Brain microvascular endothelial cell (primary cell): Measurements from ENCODE around the gene FGD6.
"Not testable (repeated sequence)": the region's sequence is repeated elsewhere in the genome, so short reads cannot be mapped to it uniquely, and the experiment has no call there.

ENCODE experiments used
- DNase-seq: peaks from one replicate; pipeline ENCODE4 v3.0.0-alpha.2; 2020
- H3K27ac ChIP-seq: fragments of 250-450 bp; sonication (Bioruptor Pico); 2 replicates; pipeline ENCODE4 v1.5.1; 2020; ENCODE audit warnings: mild to moderate bottlenecking, moderate library complexity
- H3K27me3 ChIP-seq: fragments of 250-450 bp; sonication (Bioruptor Pico); replicated peaks from 2 replicates; pipeline ENCODE4 v1.5.1; 2020; ENCODE audit warnings: mild to moderate bottlenecking
- H3K36me3 ChIP-seq: fragments of 250-450 bp; sonication (Bioruptor Pico); replicated peaks from 2 replicates; pipeline ENCODE4 v1.5.1; 2020; ENCODE audit warnings: mild to moderate bottlenecking
- H3K4me3 ChIP-seq: 2 replicates; pipeline ENCODE4 v1.5.1; 2011; ENCODE audit warnings: low read depth, mild to moderate bottlenecking, control low read depth, low read length, moderate library complexity
- CTCF ChIP-seq: IDR thresholded peaks from 2 replicates; pipeline ENCODE4 v1.5.1; 2011; ENCODE audit warnings: low read depth, mild to moderate bottlenecking, moderate library complexity, low read length, control low read depth, inconsistent platforms; ENCODE audit errors: missing control alignments
- in situ Hi-C: cut with HindIII; loops from 2 replicates; pipeline ENCODE4 v1.10.0; 2017; ENCODE audit warnings: low sequenced_read_pairs, low pct_ligation_motif_present

Gene FGD6

GRCh38 chr12:95202691-95203486 is 14.4 kb downstream of the FGD6 start:
- Histone ChIP-seq H3K4me3 (no peak overlapping the region), H3K27me3 (no peaks in the 10 kb centered on the region), H3K36me3 (no peaks in the 10 kb centered on the region), H3K27ac (peak overlapping the region; percentile 99)
- no peak for DNase-seq
- in situ Hi-C loops: no loop called here
- no peak for TF ChIP-seq CTCF

GRCh38 chr12:95201056-95201670 is 16.1 kb downstream of the FGD6 start:
- Histone ChIP-seq H3K4me3 (no peak overlapping the region), H3K27ac (peak overlapping the region; percentile 99), H3K36me3 (no peaks in the 10 kb centered on the region), H3K27me3 (no peaks in the 10 kb centered on the region)
- DNase-seq: peak; percentile 68
- in situ Hi-C loops: no loop called here
- no peak for TF ChIP-seq CTCF

- no peak for TF ChIP-seq CTCF
- Histone ChIP-seq H3K4me3 (no peak overlapping the region), H3K27me3 (no peaks in the 10 kb centered on the region), H3K36me3 (no peaks in the 10 kb centered on the region), H3K27ac (peak overlapping the region; percentile 99)
- DNase-seq: no peak
- in situ Hi-C loops: no loop called here
These were observed 17.0 kb downstream of the FGD6 start for GRCh38 chr12:95200128-95200894.

- Histone ChIP-seq H3K36me3 (no peaks in the 10 kb centered on the region), H3K27me3 (no peaks in the 10 kb centered on the region), H3K27ac (no peak overlapping the region), H3K4me3 (no peak overlapping the region)
- no peak for TF ChIP-seq CTCF
- no peak for DNase-seq
- in situ Hi-C loops: no loop called here
These were observed 18.4 kb downstream of the FGD6 start for GRCh38 chr12:95198914-95199313.

- no peak for DNase-seq
- no peak overlapping the region for H3K4me3 ChIP-seq
- no peaks in the 10 kb centered on the region for H3K27me3 ChIP-seq
- H3K36me3 ChIP-seq: no peaks in the 10 kb centered on the region
- H3K27ac ChIP-seq: no peak overlapping the region
- in situ Hi-C loops: no loop called here
- no peak for TF ChIP-seq CTCF
These were observed 19.6 kb downstream of the FGD6 start for GRCh38 chr12:95197636-95198035.

GRCh38 chr12:95196875-95197569 is 20.2 kb downstream of the FGD6 start:
- H3K27ac ChIP-seq, in situ Hi-C loops, H3K27me3 ChIP-seq, H3K36me3 ChIP-seq, DNase-seq, H3K4me3 ChIP-seq: not testable (repeated sequence)
